ENCODE results near the gene PTDSS2.
"Not testable (repeated sequence)": the region's sequence is repeated elsewhere in the genome, so short reads cannot be mapped to it uniquely, and the experiment has no call there.

The PTDSS2 gene

DNA sequence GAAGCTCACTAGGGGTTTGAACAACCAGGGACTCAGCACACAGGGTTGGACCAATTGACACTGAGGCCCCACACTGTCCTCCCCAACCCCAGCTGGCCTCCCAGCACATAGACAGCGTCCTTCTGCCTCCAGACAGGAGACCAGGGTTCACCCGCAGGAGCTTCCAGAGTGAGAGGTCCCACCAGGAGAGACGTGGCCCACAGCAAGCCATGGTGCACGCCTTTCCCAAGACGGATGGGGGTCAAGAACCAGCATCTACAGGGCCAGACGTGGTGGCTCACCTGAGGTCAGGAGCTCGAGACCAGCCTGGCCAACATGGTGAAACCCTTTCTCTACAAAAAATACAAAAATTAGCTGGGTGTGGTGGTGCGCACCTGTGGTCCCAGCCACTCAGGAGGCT is 23.2 kb upstream of the PTDSS2 start:
- Histone ChIP-seq H3K36me3 (ENCODE audit: control insufficient read depth, insufficient read depth, low read length) (peaks cover 2% of the 10 kb centered on the region), H3K9ac (ENCODE audit: low read depth, low read length) (no peak overlapping the region), H3K4me1 (ENCODE audit: control insufficient read depth, insufficient read depth, low read length) (no peaks in the 10 kb centered on the region), H3K4me3 (ENCODE audit: low read depth, low read length) (no peak overlapping the region), H3K27me3 (ENCODE audit: control insufficient read depth, insufficient read depth, low read length) (no peaks in the 10 kb centered on the region), H3K9me3 (ENCODE audit: control insufficient read depth, insufficient read depth, low read length) (no peaks in the 10 kb centered on the region)

DNA sequence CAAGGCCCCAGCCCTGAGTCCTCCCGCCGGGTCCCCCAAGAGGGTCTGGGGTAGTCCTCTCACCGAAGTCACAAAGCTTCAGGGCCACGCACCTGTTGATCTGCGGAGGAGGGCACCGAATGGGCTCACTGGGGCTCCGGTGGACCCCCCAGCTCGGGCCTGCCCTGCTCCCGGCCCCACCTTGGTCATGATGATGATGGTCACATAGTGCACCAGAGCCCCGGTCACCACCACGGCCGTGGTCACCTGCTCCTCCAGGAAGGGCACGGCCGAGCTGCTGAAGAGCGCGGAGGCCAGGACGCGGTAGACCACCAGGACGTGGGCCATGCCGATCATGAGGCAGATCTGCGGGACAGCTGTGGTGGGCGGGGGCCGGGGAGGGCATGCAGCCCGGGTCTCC is 21.8 kb upstream of the PTDSS2 start:
- Histone ChIP-seq H3K36me3 (ENCODE audit: control insufficient read depth, insufficient read depth, low read length) (peaks cover 2% of the 10 kb centered on the region), H3K9ac (ENCODE audit: low read depth, low read length) (no peak overlapping the region), H3K4me1 (ENCODE audit: control insufficient read depth, insufficient read depth, low read length) (no peaks in the 10 kb centered on the region), H3K27me3 (ENCODE audit: control insufficient read depth, insufficient read depth, low read length) (no peaks in the 10 kb centered on the region), H3K9me3 (ENCODE audit: control insufficient read depth, insufficient read depth, low read length) (no peaks in the 10 kb centered on the region), H3K4me3 (ENCODE audit: low read depth, low read length) (no peak overlapping the region)

DNA sequence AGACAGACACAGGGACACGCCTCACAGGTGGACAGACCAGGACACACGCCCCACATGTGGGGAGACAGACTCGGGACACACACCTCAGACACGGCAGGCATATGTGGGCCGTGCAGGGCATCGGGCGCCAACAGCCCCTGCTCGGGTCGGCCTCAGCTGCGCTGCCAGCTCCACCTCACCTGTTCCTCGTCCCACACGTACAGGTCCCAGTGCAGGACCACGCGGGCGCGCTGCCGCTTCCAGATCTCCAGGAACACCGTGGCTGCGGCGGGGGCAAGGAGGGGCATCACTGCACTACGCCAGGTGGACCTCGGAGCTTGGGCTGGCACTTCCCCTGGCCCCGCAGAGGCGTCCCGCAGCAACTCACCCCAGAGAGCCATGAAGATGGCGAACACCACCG is 20.7 kb upstream of the PTDSS2 start:
- H3K9me3 ChIP-seq (ENCODE audit: control insufficient read depth, insufficient read depth, low read length), result no peaks in the 10 kb centered on the region
- H3K9ac ChIP-seq (ENCODE audit: low read depth, low read length), result no peak overlapping the region
- H3K4me3 ChIP-seq (ENCODE audit: low read depth, low read length), result no peak overlapping the region
- H3K27me3 ChIP-seq (ENCODE audit: control insufficient read depth, insufficient read depth, low read length), result no peaks in the 10 kb centered on the region
- H3K36me3 ChIP-seq (ENCODE audit: control insufficient read depth, insufficient read depth, low read length), result peaks cover 2% of the 10 kb centered on the region
- no peaks in the 10 kb centered on the region for H3K4me1 ChIP-seq (ENCODE audit: control insufficient read depth, insufficient read depth, low read length)

DNA sequence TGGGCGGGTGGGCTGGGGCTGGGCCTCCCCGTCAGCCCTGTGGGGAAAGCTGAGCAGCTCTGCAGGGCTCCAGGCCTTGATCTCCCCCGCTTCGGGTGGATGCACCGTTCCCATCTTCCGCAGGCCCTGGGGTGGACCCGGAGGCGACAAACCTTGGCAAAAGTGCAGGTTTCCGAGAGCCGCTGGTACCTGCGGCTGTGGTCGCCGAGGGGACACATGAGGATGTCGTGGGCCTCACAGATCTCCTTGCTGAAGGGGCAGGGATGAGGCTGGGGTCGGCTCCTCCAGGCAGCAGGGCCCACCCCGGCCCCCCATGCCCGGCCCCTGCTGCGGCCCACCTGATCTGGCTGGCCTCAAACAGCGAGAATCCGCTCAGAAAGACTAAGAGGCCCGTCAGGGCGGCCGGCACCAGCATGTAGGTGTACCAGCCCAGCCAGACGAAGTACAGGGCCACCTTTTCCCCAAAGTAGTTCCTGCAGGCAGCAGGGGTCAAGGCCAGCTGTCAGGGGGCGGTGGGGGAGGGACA is 20.1 kb upstream of the PTDSS2 start:
- Histone ChIP-seq H3K9me3 (ENCODE audit: control insufficient read depth, insufficient read depth, low read length) (no peaks in the 10 kb centered on the region), H3K9ac (ENCODE audit: low read depth, low read length) (no peak overlapping the region), H3K4me1 (ENCODE audit: control insufficient read depth, insufficient read depth, low read length) (no peaks in the 10 kb centered on the region), H3K4me3 (ENCODE audit: low read depth, low read length) (no peak overlapping the region), H3K27me3 (ENCODE audit: control insufficient read depth, insufficient read depth, low read length) (no peaks in the 10 kb centered on the region), H3K36me3 (ENCODE audit: control insufficient read depth, insufficient read depth, low read length) (peaks cover 2% of the 10 kb centered on the region)

DNA sequence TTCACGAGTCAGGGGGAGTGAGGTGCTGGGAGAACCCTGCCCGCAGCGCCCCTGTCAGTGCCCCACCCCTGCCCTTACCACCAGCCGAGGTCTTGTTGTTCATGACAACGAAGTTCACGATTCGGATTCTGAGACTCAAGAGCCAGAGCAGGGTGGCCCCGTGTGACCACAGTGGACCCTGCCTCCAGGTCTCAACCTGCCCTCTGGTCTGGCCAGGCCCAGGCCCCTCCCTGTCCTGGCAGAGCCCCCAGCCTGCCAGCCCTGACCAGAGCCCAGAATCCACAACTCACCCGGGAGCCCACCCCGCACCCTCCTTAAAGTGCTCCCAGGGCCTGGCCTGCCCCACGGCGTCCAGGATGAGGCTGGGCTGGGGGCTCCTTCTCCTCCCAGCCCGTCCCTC is 18.2 kb upstream of the PTDSS2 start:
- Histone ChIP-seq H3K4me3 (ENCODE audit: low read depth, low read length) (no peak overlapping the region), H3K36me3 (ENCODE audit: control insufficient read depth, insufficient read depth, low read length) (peaks cover 2% of the 10 kb centered on the region), H3K4me1 (ENCODE audit: control insufficient read depth, insufficient read depth, low read length) (no peaks in the 10 kb centered on the region), H3K9me3 (ENCODE audit: control insufficient read depth, insufficient read depth, low read length) (no peaks in the 10 kb centered on the region), H3K27me3 (ENCODE audit: control insufficient read depth, insufficient read depth, low read length) (no peaks in the 10 kb centered on the region), H3K9ac (ENCODE audit: low read depth, low read length) (no peak overlapping the region)

DNA sequence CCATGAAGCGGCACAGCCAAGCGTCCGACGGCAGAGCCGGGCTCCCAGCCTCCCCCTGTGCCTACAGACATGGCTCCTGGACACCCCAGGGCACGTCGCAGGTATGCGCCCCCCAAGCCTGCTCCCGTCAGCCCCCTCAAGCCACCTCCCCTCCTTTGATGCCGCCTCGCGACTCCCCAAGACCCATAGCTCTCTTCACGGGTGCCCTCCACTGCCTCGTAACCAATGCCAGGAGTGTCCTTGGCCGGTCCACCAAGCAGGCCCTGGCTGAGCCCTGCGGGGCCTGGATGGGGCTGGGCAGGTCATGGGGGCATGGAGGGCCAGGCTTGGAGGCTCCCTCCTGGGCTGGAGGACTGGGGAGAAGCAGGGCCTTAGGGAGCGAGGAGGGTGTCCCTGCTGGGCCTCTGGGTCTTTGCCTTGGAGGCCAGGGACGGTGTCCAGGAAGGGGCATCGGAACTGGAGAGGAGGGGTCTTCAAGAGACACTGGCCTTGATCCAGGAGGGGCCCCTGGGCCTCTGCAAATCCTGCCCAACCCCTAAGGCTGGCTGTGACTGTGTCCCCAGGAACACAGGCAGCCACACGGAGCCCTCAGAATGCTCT is 17.5 kb upstream of the PTDSS2 start:
- Histone ChIP-seq H3K36me3 (ENCODE audit: control insufficient read depth, insufficient read depth, low read length) (peaks cover 2% of the 10 kb centered on the region), H3K4me1 (ENCODE audit: control insufficient read depth, insufficient read depth, low read length) (no peaks in the 10 kb centered on the region), H3K4me3 (ENCODE audit: low read depth, low read length) (no peak overlapping the region), H3K27me3 (ENCODE audit: control insufficient read depth, insufficient read depth, low read length) (no peaks in the 10 kb centered on the region), H3K9ac (ENCODE audit: low read depth, low read length) (no peak overlapping the region), H3K9me3 (ENCODE audit: control insufficient read depth, insufficient read depth, low read length) (no peaks in the 10 kb centered on the region)

DNA sequence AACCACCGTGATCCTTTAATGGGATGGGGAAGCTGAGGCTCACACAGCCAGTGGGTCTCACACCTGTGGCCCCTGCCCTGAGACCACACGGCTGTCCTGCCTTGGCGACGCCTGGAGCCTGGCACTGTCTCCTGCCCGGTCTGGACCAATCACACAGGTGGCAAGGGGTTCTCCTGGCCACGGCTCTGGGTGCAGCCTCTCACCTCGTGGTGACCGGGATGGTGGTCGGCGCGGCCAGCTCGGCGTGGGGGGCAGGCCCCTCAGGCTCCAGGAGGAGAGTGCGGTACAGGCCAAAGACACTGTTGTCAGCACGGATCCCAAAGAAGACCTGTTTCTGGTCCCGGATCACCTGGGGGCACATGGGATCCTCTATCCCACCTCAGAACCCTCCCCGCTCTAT is 17.0 kb upstream of the PTDSS2 start:
- no peaks in the 10 kb centered on the region for H3K9me3 ChIP-seq (ENCODE audit: control insufficient read depth, insufficient read depth, low read length)
- no peak overlapping the region for H3K4me3 ChIP-seq (ENCODE audit: low read depth, low read length)
- H3K4me1 ChIP-seq (ENCODE audit: control insufficient read depth, insufficient read depth, low read length), result no peaks in the 10 kb centered on the region
- H3K9ac ChIP-seq (ENCODE audit: low read depth, low read length), result no peak overlapping the region
- H3K36me3 ChIP-seq (ENCODE audit: control insufficient read depth, insufficient read depth, low read length), result peaks cover 2% of the 10 kb centered on the region
- no peaks in the 10 kb centered on the region for H3K27me3 ChIP-seq (ENCODE audit: control insufficient read depth, insufficient read depth, low read length)

DNA sequence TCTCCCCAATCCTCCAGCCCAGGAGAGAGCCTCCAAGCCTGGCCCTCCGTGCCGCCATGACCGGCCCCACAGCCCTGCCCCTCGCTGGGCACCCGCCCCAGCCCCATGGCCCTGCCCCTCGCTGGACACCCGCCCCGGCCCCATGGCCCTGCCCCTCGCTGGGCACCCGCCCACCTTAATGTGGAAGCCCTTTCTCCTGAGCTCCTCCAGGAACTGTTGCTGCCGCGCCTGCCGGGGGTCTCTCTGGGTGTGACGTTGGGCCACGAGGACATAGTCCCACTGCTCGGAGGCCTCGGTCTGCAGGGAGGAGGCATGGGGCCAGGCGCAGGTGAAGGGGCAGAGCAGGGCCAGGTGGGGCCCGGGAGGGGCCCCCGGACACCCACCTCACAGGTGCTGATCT is 16.4 kb upstream of the PTDSS2 start:
- no peak overlapping the region for H3K4me3 ChIP-seq (ENCODE audit: low read depth, low read length)
- no peak overlapping the region for H3K9ac ChIP-seq (ENCODE audit: low read depth, low read length)
- H3K27me3 ChIP-seq (ENCODE audit: control insufficient read depth, insufficient read depth, low read length), result no peaks in the 10 kb centered on the region
- no peaks in the 10 kb centered on the region for H3K9me3 ChIP-seq (ENCODE audit: control insufficient read depth, insufficient read depth, low read length)
- H3K36me3 ChIP-seq (ENCODE audit: control insufficient read depth, insufficient read depth, low read length), result no peaks in the 10 kb centered on the region
- H3K4me1 ChIP-seq (ENCODE audit: control insufficient read depth, insufficient read depth, low read length), result no peaks in the 10 kb centered on the region

DNA sequence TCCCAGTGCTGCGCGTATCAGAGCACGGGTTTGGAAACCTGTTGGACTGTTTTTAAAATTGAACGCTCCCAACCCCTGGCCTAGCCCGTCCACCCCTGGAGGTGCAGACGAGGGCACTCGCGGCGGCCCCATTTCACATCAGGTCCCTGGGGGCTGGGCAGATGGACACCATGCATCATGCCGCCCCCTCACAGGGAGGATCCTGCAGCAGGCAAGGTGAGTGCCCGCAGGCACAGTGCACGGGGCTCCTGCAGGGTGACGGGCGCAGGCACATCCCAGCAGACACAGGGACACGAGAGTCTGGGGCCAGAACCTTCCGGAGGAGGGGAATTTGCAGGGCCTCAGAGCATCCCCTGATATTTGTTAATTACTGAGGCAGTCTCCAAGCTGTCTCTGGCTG is 15.6 kb upstream of the PTDSS2 start:
- no peak overlapping the region for H3K9ac ChIP-seq (ENCODE audit: low read depth, low read length)
- no peaks in the 10 kb centered on the region for H3K9me3 ChIP-seq (ENCODE audit: control insufficient read depth, insufficient read depth, low read length)
- H3K36me3 ChIP-seq (ENCODE audit: control insufficient read depth, insufficient read depth, low read length), result no peaks in the 10 kb centered on the region
- no peak overlapping the region for H3K4me3 ChIP-seq (ENCODE audit: low read depth, low read length)
- no peaks in the 10 kb centered on the region for H3K27me3 ChIP-seq (ENCODE audit: control insufficient read depth, insufficient read depth, low read length)
- no peaks in the 10 kb centered on the region for H3K4me1 ChIP-seq (ENCODE audit: control insufficient read depth, insufficient read depth, low read length)

DNA sequence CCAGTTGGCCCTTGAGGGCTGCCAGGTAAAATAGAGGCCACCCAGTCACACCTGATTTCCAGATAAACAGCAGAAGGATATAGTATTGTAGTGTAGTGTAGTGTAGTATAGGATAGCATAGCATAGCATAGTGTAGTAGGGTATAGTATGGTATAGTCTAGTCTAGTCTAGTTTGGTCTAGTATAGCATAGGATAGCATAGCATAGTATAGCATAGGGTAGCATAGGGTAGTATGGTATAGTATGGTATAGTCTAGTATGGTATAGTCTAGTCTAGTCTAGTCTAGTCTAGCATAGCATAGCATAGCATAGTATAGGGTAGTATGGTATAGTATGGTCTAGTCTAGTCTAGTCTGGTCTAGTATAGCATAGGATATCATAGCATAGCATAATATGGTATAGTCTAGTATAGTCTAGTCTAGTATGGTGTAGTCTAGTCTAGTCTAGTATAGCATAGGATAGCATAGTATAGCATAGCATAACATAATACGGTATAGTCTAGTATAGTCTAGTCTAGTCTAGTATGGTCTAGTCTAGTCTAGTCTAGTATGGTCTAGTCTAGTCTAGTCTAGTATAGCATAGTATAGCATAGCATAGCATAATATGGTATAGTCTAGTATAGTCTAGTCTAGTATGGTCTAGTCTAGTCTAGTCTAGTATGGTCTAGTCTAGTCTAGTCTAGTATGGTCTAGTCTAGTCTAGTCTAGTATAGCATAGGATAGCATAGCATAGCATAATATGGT is 14.9 kb upstream of the PTDSS2 start:
- not testable (repeated sequence) for H3K9ac ChIP-seq (ENCODE audit: low read depth, low read length); H3K4me3 ChIP-seq (ENCODE audit: low read depth, low read length); H3K36me3 ChIP-seq (ENCODE audit: control insufficient read depth, insufficient read depth, low read length); H3K27me3 ChIP-seq (ENCODE audit: control insufficient read depth, insufficient read depth, low read length); H3K9me3 ChIP-seq (ENCODE audit: control insufficient read depth, insufficient read depth, low read length); H3K4me1 ChIP-seq (ENCODE audit: control insufficient read depth, insufficient read depth, low read length)

DNA sequence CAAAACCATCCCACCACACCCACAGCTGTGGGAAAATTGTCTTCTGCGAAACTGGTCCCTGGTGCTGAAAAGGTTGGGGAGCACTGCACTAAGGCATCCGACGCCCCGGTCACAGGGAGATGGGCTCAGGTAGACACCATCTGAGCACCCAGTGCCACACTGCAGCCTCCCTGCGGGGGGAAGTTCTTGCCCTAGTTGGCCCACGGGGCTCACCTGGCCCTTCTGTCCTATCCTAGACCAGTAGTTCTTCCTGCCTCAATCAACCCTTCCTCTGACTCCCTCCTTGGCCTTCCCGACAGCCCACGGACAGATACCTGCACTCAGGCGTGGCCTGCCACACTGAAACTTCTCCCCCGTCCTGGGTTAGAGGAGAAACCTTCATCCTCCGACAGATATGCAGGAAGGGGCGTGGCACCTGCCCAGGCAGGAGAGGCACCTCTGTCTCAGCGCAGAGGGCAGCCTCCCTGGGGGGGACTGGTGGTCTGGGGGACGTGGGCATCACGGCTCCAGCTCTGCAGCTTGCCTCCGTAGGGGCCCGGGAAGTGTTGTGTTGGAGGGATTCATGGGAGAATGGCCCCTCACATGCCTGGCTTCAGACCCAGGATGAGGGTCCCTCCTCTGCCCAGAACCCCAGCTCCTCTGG is 12.7 kb upstream of the PTDSS2 start:
- Histone ChIP-seq H3K27me3 (ENCODE audit: control insufficient read depth, insufficient read depth, low read length) (no peaks in the 10 kb centered on the region), H3K9me3 (ENCODE audit: control insufficient read depth, insufficient read depth, low read length) (no peaks in the 10 kb centered on the region), H3K36me3 (ENCODE audit: control insufficient read depth, insufficient read depth, low read length) (no peaks in the 10 kb centered on the region), H3K9ac (ENCODE audit: low read depth, low read length) (no peak overlapping the region), H3K4me1 (ENCODE audit: control insufficient read depth, insufficient read depth, low read length) (no peaks in the 10 kb centered on the region), H3K4me3 (ENCODE audit: low read depth, low read length) (no peak overlapping the region)

Data from iPS-15b (cell line).